NCI-H1105 treated with DMSO at 0.1 percent for 48 hours (cell line): ENCODE results near the gene TPST2.

Experiments used
- DNase-seq: peaks from one replicate; lab custom pipeline; 2025; lab: John Stamatoyannopoulos, UW

The TPST2 gene

DNA sequence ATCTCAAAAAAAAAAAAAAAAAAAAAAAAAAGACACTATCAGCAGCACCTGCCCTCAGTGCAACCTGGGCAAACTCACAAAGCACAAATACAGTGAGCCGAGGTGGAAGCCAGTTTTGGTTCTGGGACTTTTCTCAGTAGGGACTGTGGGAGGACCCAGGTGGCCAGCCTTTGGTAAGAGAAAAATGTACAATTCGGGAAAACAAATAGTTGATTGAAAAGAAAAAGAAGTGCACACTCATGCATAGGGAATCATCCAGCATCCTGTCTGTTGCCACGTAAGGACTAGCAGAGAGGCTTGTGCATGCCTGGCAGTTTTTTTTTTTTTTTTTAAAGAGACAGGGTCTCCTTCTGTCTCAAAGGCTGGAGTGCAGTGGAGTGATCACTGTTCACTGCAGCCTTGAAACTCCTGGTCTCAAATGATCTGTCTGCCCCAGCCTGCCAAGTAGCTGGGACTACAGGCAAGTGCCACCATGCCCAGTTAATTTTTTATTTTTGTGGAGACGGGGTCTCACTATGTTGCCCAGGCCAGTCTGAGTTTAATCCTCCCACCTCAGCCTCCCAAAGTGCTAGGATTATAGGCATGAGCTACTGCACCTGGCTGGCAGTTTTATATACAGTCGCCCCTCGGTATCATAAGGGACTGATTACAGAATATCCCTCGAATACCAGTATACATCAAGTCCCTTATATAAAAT, 36.7 kb downstream of the TPST2 start:
- peak; percentile 36 for DNase-seq

DNA sequence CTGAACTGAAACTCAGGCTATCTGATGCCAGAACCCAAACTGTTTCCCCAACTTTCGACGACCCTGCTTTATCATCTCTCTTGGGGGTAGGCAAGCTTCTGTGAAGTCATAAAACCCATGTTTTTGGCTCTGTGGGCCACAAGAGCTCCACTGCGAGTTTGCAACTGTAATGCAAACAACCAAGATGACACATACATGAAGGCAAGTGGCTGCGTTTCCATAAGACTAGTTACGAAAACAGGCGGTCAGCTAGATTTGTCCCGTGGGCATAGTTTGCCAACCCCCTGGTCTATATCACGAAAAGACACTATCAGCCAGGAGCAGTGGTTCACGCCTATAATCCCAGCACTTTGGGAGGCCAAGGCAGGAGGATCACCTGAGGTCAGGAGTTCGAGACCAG, 37.5 kb downstream of the TPST2 start:
- DNase-seq: no peak

DNA sequence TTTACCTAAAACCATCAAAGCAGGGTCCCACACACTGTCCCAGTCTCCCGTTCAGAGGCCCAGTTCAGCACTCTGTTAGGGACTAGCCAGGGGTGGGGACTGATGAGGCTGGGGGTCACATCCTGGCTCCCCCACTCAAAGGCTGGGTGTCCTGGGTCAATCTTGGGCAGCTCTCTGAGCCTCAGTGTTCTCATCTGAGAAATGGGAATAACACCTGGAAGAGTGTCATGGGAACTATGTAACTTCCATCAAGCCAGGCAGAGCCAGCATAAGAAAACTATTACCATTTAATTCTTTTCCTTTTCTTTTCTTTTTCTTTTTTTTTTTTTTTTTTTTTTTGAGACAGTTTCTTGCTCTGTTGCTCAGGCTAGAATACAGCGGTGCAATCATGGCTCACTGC, 38.4 kb downstream of the TPST2 start:
- DNase-seq: no peak

DNA sequence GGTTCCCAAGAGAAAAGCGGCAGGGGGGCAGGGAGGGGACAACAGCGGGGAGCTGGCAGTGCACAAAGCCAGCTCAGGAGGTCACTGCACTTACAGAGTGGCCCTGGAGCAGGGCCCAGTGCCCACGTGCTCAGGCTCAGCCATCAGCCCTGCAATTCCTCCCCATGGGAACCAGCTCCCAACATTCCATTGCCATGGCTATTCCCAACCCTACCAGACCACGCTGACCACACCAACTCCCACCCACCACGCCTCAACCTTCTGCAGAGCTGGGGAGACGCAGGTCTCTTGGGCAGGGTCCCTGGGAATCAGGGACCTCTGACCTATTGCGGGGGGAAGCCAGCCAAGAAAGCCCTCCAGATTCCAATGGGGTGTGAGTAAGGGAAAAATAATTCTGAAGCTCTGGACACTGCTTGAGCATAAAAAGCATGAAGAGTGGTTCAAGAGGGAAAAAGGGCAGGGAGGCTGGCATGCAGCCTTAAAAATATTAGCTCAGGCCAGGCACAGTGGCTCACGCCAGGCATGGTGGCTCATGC, 39.4 kb downstream of the TPST2 start:
- DNase-seq: no peak

DNA sequence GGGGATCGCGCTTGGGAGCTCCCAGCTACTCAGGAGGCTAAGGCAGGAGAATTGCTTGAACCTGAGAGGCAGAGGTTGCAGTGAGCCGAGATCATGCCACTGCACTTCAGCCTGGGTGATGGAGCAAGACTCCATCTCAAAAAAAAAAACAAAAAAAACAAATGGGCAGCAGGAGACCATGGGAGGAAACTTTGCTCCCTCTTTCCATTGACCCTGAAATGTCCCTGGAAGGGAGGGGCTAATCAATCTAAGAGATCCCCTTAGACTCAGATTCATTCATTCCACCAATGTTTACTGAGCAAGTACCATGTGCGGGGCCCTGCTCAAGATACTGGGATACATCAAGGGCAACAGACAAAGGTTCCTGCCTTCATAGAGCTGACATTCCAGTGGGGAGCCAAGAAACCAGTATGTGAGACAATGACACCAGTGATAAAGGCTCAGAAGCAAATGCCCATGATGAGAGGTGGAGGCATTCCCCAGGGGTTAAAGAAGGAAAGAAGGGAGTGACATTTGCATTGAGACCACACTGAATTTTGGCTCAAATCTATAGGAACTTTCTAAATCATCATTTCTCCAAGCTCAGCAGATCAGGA, 39.9 kb downstream of the TPST2 start:
- no peak for DNase-seq

DNA sequence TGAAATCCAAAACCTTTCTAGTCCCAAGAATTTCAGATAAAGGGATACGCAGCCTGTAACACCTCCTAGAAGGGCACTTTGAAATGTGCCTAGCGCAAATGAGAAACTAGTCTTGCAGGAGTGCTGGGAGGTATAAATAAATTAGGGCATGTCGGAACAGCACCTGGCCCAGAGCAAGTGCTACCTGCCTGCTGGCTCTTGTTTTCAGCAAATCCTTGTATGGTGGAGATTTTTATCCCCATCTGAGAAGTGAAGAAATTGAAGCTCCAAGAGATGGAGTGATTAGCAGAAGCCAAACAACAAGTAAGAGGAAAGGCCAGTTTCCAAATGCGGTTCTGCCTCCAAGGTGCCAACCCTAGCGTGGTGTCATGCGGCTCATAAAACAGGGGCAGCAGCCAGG, 40.9 kb downstream of the TPST2 start:
- peak; percentile 58 for DNase-seq

DNA sequence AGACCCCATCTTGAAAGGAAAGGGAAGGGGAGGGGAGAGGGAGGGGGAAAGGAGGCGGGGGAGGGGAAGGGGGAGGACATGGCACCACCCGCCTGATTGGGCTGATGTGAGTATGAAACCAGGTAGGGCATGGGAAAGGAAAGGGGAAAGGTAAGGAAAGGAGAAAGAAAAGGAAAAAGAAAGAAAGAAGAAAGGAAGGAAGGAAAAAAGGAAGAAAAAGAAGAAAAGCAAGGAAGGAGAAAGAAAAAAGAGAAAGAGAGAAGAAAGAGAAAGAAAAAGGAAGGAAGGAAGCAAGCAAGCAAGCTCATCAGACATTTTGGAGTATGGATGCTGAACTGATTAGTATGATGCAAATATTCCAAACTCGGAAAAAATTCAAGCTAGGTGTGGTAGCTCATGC, 41.6 kb downstream of the TPST2 start:
- DNase-seq: no peak

DNA sequence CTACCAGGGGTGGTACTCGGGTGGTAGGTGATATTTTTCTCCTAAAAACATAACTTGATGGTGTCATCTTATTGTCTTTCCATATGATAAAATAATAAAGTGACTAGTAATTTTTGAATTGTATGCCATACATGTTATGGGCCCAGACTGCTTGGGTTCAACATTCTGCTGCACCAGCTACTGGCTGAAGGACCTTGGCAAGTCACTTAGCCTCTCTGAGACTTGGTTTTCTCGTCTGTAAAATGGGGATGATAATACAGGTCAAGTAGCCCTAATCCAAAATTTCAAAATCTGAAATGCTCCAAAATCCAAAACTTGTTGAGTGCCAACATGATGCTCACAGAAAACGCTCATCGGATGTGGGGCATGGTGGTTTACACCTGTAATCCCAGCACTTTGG, 42.1 kb downstream of the TPST2 start:
- no peak for DNase-seq

DNA sequence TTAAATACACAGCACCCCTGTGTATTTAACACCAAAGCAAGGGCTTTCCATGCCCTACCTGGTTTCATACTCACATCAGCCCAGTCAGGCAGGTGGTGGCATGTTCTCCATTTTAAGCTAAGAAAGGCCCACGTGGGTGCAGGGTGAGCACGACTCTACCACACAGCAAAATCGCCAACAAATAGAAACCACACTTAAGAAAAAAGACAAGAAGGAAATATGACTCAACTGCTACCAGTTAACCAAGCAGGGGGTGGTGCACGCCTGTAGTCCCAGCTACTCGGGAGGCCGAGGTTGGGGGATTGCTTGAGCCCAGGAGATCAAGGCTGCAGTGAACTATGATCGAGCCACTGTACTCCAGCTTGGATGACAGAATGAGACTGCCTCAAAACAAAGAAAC, 42.5 kb downstream of the TPST2 start:
- DNase-seq: no peak

DNA sequence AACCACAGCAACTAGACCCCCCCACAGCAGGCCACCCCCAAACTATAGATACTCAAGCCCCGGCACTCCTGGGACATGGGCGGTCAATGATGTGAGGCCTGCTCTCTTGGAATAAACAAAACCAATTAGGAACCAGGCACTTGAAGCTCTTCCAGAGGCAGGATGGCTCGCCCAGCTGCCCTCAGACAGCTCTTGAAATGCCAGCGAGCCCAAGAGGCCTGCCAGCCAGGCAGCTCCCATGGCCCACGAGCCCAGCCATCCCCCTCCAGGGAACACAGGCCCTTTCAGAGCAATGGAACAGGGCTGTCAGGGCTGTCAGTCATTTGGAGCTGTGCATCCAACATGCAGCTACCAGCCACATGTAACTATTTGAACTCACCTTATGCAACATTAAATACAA, 43.6 kb downstream of the TPST2 start:
- DNase-seq: peak; percentile 31

DNA sequence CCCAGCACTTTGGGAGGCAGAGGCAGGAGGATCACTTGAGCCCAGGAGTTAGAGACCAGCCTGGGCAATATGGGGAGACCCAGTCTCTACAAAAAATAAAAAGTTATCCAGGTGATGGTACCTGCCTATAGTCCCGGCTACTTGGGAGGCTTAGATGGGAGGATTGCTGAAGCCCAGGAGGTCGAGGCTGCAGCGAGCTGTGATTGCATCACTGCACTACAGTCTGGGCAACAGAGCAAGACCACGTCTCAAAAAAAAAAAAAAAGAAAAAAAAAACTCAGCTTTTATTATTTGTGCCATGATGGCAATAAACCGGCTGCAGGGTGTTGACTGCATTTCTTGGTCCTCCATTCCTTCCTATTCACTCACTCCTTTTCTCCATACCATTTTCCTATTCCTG, 44.1 kb downstream of the TPST2 start:
- no peak for DNase-seq

DNA sequence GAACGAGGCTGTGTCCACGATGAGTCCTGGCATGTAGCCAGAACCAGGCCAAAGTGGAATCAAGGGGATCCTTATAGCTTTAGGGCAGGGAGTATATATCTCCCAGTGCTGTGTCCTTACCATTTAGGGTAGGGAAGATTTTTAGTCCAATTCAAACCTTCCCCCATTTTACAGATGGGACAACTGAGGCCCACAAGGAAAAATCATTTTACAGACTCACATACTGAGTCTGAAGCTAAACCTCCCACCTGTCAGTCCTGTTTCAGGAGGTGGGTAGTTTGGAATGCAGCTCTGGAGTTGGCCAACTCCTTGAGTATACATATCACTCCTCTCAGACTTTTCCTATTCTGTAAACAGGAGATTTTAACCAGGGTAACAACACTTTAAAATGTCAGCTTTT, 44.5 kb downstream of the TPST2 start:
- DNase-seq: no peak

DNA sequence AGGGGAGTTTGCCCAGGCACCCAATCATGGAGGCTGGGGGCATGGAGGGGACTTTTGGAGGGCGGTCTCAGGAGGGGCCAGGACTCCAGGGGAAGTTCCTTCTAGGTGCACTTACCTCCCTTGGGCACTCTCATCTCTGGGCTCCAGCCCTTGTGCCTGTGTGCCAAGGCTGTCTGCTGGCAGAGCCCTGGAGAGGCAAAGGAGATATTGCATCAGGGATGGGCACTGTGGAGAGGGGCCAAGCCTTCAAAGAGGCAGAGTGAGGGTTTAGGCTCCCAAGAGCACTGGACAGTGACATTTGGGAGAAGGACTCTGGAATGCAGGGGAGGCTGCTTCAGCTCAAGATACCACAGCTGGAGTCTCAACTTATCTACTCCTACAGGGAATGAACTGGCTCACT, 45.4 kb downstream of the TPST2 start:
- no peak for DNase-seq

DNA sequence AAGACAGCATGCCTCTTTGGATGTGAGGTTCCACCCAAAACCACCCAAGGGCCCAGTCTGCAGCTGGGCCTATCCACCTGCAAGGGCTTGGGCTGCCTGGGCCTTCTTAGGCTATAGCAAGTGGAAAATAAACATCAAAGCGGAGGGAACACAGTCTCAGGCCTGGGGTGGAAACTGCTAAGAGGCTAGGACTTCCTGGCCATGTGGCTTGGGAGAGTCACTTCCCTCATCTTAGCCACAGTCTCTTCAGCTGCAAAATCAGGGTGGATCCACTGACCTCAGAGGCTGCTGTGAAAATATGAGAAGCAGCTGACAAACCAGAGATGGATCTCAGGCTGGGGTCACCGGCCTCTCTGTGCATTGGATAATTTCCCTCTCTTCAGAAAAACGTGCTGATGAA, 47.1 kb downstream of the TPST2 start:
- DNase-seq: no peak

DNA sequence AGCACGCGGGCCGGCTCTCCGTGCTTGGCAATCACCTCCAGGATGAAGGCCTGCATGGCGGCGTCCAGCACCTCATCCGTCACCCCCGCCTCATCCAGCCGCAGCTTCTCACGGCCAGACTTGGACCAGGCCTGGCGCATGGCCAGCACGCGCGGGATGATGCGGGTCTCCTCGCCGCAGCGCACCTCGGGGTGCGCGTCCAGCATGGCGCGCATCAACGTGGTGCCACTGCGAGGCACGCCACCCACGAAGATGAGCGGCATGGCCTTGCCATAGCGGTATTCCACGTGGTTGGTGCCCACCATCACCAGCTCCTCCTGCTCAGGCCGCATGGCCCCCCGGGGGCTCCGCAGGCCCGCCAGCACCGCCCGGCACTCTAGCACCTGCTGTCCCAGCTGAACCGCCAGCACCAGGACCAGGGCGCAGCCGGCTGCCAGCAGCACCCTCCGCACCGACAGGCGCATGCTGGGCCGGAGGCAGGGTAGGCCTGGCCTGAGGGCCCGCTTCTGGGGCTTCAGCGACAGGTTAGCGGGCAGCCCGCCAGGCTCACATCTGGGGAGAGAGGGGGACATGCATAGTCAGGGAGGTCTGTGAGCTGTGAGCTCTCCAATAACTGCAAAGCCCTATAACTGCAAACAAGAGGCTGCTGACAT, 48.6 kb downstream of the TPST2 start:
- DNase-seq: no peak

DNA sequence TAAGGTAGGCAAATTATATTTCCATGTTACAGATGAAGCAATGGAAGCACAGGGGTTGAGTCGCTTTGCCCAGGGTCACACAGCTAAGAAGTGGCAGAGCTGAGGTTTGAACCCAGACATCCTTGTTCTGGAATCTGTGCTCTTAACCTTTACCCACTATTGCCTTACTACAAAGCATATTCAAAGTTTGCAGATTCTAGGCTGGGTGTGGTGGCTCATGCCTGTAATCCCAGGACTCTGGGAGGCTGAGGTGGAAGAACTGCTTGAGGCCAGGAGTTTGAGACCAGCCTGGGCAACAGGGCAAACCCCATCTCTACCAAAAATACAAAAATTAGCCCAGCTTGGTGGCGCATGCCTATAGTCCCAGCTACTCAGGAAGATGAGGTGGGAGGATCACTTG, 49.8 kb downstream of the TPST2 start:
- no peak for DNase-seq

DNA sequence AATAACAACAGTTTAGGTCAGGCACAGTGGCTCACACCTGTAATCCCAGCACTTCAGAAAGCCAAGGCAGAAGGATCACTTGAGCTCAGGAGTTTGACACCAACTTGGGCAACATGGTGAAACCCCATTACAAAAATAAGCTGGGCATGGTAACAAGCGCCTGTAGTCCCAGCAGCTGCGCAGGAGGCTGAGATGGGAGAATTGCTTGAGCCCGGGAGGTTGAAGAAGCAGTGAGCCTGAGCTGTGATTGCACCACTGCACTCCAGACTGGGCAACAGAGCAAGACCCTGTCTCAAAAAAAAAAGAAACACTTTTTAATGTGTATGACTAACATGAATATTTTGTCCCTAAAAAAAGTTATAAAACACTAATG, 53.2 kb downstream of the TPST2 start:
- no peak for DNase-seq

DNA sequence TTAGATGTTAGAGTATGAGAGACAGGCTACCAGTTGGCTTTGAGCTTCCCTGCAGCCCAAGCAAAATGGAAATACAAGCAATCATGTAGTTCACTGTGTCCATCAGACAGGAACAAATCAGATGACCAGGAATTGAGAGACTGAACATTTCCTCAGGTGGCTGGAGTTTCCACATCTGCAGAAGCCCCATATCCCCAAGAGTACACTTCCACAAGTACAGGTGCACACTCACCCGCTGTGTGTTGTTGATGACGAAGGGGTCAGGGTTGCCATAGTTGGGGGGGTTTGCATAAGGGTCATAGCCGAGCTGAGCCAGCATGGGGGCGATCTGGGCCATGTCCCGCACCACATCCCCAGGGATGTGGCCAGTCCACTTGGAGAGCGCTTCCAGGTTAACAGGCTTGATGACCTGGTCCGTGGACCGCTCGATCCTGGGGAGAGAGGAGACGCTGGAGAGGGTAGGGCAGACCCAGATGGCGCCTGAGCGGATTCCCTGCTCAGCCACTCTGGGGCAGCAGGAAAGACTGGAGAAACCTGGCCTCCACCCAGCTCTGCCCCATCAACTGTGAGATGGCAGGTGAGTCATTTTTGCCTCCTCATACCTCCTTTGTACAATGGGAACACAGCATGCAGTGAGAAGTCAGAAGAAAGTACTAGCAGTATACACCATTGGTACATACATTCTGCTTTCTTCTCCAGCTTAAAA, 53.7 kb downstream of the TPST2 start:
- no peak for DNase-seq

DNA sequence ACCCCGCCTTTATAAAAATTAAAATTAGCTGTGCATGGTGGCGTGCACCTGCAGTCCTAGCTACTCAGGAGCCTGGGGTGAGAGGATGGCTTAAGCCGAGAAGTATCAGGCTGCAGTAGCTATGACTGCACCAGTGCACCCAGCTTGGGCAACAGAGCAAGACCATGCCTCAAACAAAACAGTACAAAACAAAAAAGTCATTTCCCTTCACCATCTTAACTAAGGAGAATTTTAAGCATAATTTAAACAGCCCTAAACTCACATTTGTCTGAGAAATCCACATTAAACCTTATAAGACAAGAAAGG, 54.4 kb downstream of the TPST2 start:
- DNase-seq: no peak

DNA sequence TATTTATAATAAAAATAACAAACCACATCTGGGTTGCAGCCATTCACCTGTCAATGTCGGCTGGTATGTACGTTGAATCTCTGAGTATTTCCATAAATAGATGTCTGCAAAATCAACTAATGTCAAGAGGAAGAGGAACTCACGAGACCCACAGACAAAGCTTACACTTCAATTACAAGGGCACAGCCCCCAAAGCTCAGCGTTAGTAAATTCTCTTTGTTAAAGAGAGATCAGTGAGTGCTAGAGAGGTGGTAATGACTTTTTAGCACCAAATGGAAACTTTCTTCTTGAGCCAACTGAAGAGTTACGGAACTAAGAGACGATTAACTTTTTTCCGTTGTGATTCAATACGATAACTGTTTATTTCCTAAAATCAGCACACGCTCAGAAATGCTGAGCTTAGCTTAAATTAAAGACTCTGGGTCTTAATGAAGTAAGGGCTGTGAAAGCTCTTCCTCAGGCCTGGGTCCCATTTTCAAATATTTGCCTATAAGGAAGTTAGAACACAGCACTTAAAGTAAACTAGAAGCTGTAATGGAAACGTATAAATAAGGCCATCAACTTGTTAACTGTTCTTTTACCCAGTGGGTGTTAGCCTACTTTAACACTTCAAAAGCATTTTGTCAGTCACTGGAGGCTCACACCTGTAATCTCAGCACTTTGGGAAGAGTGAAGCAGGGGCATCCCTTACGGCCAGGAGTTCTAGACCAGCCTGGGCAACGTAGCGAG, 54.9 kb downstream of the TPST2 start:
- no peak for DNase-seq

DNA sequence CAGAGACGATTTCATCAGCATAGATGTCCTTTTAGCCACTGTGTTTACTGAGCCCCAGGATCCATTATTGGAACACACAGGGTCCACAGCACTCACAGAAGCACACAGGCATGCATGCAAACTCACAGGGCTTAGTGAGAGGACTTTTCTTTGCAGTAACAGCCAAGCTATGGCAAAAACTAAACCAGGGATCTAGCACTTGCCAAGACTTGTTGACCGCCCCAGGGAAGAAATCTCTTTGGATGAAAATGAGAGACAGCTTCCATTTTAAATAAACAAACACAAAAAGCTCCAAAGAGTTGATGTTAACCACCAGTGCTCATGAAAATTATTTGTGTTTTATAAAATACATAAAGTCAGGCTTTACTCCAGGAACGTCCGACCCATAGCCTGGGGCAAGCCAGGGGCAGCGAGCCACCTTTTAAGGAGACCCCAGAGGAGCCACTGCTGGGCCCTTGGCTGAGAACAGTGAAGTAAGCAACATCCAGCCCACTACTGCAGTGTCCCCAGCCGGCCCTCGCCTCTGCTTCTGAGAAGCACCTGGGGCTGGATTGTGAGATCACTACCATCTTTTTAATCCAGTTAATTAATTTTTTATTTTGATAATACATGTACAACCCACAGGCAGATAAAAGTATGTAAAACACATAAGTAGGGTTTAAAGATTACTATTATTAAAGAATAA, 55.6 kb downstream of the TPST2 start:
- DNase-seq: no peak

DNA sequence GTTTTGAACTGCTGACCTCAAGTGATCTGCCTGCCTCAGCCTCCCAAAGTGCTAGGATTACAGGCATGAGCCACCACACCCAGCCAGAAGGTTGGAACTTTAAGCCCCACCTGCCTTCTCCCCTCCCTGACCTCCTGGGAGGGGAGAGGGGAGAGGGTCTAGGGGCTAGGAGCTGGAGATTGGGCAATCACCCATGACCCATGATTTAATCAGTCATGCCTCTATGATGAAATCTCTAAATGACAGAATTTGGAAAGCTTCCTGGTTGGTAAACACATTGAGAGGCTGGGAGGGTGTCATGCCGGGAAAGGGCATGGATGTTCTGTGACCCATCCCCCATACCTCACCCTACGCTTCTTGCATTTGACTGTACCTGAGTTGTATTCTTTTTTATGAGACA, 60.6 kb downstream of the TPST2 start:
- no peak for DNase-seq
